OCI-LY3 (cell line): ENCODE measurements around the gene KCNMA1.

ENCODE experiments used
- H2AFZ ChIP-seq: fragments of 200-600, 300-600 bp; shearing (Covaris generic); 2 replicates; pipeline ENCODE4 v1.6.0; 2014; ENCODE audit warnings: antibody characterized with exemption, low read depth, low read length
- H3K27ac ChIP-seq: fragments of 200-600, 300-600 bp; sonication (generic); 2 replicates; pipeline ENCODE4 v1.5.1; 2014; ENCODE audit warnings: mild to moderate bottlenecking, low read length, moderate library complexity, mixed read lengths
- H3K27me3 ChIP-seq: fragments of 200-600, 300-600 bp; sonication (generic); 2 replicates; pipeline ENCODE4 v1.6.1; 2014; ENCODE audit warnings: low read depth, low read length, mixed read lengths
- H3K36me3 ChIP-seq: fragments of 200-600, 300-600 bp; sonication (generic); replicated peaks from 2 replicates; pipeline ENCODE3; 2014; ENCODE audit warnings: low read depth, low read length, mixed read lengths
- H3K4me1 ChIP-seq: fragments of 300-600, 200-600 bp; sonication (generic); 2 replicates; pipeline ENCODE4 v1.6.1; 2014; ENCODE audit warnings: low read length, mixed read lengths
- H3K4me2 ChIP-seq: fragments of 200-600, 300-600 bp; sonication (generic); 2 replicates; pipeline ENCODE4 v1.6.1; 2014; ENCODE audit warnings: low read length, mixed read lengths
- H3K4me3 ChIP-seq: fragments of 300-600, 200-600 bp; sonication (generic); 2 replicates; pipeline ENCODE4 v1.5.1; 2014; ENCODE audit warnings: antibody characterized with exemption, mild to moderate bottlenecking, low read length, moderate library complexity
- H3K79me2 ChIP-seq: fragments of 300-600, 200-600 bp; shearing (Covaris generic); 2 replicates; pipeline ENCODE4 v1.6.1; 2014; ENCODE audit warnings: mild to moderate bottlenecking, low read length, mixed read lengths
- H3K9ac ChIP-seq: fragments of 300-600, 200-600 bp; shearing (Covaris generic); 2 replicates; pipeline ENCODE4 v1.6.0; 2014; ENCODE audit warnings: mild to moderate bottlenecking, low read length, moderate library complexity
- H3K9me3 ChIP-seq: fragments of 200-600, 300-600 bp; shearing (Covaris generic); 2 replicates; pipeline ENCODE4 v1.6.1; 2014; ENCODE audit warnings: low read length, mixed read lengths; ENCODE audit not compliant: insufficient read depth
- H4K20me1 ChIP-seq: fragments of 200-600, 300-600 bp; sonication (generic); 2 replicates; pipeline ENCODE4 v1.6.1; 2016; ENCODE audit warnings: low read length, mixed read lengths; ENCODE audit not compliant: insufficient read depth
- EZH2phosphoT487 ChIP-seq: fragments of 200-600 bp; shearing (Covaris generic); IDR thresholded peaks from 2 replicates; pipeline ENCODE4 v1.6.1; 2018; ENCODE audit warnings: antibody characterized with exemption, mixed run types, low read depth
- TF ChIP-seq, protein P1 (sequence below): fragments of 200-600, 300-600 bp; sonication (generic); IDR thresholded peaks from 2 replicates; pipeline ENCODE4 v1.5.1; 2014; ENCODE audit warnings: antibody characterized with exemption, low read length, low read depth

Gene KCNMA1

DNA sequence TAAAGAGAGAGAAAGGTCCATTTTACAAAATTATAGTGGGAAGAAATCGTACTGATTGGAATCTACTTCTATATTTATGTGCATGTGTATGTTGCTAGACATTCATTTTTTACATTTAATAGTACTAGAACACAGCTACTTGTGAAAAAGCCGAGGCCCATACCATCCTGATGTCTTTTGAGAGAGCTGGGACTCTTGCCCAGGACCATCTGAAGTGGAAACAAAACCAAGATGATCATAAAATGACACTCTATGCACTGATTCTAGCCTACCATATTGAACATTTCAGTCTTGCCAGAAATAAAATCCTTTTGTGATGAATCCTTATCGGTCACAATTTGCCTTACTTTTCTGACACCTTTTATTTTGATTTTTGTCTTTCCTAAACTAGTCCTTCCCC, 640.0 kb downstream of the KCNMA1 start:
- Histone ChIP-seq H4K20me1 (no peaks in the 10 kb centered on the region), H3K27me3 (no peaks in the 10 kb centered on the region), H3K4me3 (no peak overlapping the region), H3K9me3 (no peaks in the 10 kb centered on the region), H3K36me3 (no peaks in the 10 kb centered on the region), H3K27ac (no peak overlapping the region), H3K4me2 (no peak overlapping the region), H3K9ac (no peak overlapping the region), H2AFZ (no peak overlapping the region), H3K4me1 (no peaks in the 10 kb centered on the region), H3K79me2 (no peaks in the 10 kb centered on the region)
- no peak for TF ChIP-seq EZH2phosphoT487
- TF ChIP-seq, protein P1, sequence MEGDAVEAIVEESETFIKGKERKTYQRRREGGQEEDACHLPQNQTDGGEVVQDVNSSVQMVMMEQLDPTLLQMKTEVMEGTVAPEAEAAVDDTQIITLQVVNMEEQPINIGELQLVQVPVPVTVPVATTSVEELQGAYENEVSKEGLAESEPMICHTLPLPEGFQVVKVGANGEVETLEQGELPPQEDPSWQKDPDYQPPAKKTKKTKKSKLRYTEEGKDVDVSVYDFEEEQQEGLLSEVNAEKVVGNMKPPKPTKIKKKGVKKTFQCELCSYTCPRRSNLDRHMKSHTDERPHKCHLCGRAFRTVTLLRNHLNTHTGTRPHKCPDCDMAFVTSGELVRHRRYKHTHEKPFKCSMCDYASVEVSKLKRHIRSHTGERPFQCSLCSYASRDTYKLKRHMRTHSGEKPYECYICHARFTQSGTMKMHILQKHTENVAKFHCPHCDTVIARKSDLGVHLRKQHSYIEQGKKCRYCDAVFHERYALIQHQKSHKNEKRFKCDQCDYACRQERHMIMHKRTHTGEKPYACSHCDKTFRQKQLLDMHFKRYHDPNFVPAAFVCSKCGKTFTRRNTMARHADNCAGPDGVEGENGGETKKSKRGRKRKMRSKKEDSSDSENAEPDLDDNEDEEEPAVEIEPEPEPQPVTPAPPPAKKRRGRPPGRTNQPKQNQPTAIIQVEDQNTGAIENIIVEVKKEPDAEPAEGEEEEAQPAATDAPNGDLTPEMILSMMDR = no peak

DNA sequence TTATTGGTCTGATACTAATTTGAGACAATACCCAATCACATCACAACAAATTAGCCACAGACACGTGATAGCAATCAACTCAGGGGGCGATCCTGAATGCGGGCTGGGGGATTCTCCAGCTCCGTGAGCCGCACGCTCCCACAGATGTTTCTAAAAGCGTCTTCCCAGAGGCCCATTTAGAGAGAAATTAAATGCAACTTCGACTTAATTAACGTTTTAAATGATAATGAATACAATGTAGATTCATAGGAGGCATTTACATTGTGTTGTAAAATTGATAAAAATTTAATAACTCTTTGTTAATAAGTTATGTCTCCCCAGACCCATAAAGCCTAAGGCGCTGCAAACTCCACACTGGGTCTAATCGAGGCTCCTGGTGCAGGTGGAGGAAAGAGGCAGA, 642.6 kb downstream of the KCNMA1 start:
- Histone ChIP-seq H3K4me2 (no peak overlapping the region), H3K79me2 (no peaks in the 10 kb centered on the region), H3K36me3 (no peaks in the 10 kb centered on the region), H4K20me1 (no peaks in the 10 kb centered on the region), H3K27ac (no peak overlapping the region), H3K9ac (no peak overlapping the region), H3K27me3 (no peaks in the 10 kb centered on the region), H3K4me1 (no peaks in the 10 kb centered on the region), H2AFZ (no peak overlapping the region), H3K9me3 (no peaks in the 10 kb centered on the region), H3K4me3 (no peak overlapping the region)
- no peak for TF ChIP-seq EZH2phosphoT487
- TF ChIP-seq, protein P1 = no peak

DNA sequence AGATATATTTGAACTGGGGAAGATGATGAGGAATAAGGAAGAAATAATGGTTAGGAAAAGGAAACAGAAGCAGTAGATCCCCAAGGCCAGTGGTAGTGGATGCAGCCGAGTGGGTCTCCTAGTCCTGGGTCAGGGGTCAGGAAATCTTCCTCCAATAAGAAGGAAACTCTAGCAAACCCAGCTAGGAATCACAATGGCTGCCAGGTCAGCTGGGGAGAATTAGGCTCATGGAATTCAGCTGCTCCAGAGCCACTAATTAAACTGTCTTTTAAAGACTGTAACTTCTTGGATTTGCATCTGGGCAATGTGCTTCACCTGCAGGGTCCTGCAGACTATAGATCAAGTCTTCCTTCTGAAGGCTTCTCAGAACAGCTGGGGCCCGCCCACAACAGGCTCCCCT, 644.4 kb downstream of the KCNMA1 start:
- no peaks in the 10 kb centered on the region for H3K27me3 ChIP-seq
- H3K9me3 ChIP-seq = no peaks in the 10 kb centered on the region
- H3K4me1 ChIP-seq = no peaks in the 10 kb centered on the region
- H3K4me3 ChIP-seq = no peak overlapping the region
- H3K27ac ChIP-seq = no peak overlapping the region
- no peaks in the 10 kb centered on the region for H3K79me2 ChIP-seq
- H3K36me3 ChIP-seq = no peaks in the 10 kb centered on the region
- no peaks in the 10 kb centered on the region for H4K20me1 ChIP-seq
- no peak for TF ChIP-seq EZH2phosphoT487
- TF ChIP-seq, protein P1 = no peak
- no peak overlapping the region for H3K4me2 ChIP-seq
- no peak overlapping the region for H2AFZ ChIP-seq
- no peak overlapping the region for H3K9ac ChIP-seq

DNA sequence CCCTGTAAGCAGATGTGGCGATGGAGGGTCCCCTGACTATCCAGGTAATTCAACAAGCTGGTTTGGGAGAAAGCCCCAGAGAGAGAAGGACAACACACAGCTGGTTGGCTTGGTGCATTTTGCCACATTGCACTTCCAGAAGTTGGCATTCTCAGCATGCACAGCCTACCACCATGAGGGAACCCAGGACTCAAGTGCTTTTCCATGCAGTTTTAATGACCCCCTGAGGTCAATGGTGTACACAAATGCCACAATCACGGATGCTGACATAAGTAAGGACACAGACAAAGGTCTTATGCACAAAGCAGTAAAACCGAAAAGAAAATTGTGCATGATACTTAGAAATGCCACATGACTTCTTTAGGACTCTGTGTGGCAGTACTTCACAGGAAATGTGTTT, 645.1 kb downstream of the KCNMA1 start:
- Histone ChIP-seq H4K20me1 (no peaks in the 10 kb centered on the region), H3K4me3 (no peak overlapping the region), H3K4me1 (no peaks in the 10 kb centered on the region), H3K9ac (no peak overlapping the region), H2AFZ (no peak overlapping the region), H3K36me3 (no peaks in the 10 kb centered on the region), H3K27ac (no peak overlapping the region), H3K4me2 (no peak overlapping the region), H3K9me3 (no peaks in the 10 kb centered on the region), H3K79me2 (no peaks in the 10 kb centered on the region), H3K27me3 (no peaks in the 10 kb centered on the region)
- TF ChIP-seq, protein P1 = no peak
- TF ChIP-seq EZH2phosphoT487 = no peak
